Lung (tissue), 12 donors: ENCODE measurements around the gene SCYL3. TPM values are rescaled to one million over a fixed set of nuclear protein-coding genes. Genes with fewer than 3 reads are reported as not detected.

Experiments used
- ATAC-seq: fragments of 200-7000 bp; cut with Tn5 transposase; one replicate; pipeline ENCODE4 v1.9.1; 2020; ENCODE audit warnings: moderate number of reproducible peaks; ENCODE audit not compliant: insufficient read depth, low FRiP score
- DNase-seq, 3 donors: peaks; one replicate each; pipeline ENCODE4 v3.0.0-alpha.2; 2013 to 2017
- H3K27ac ChIP-seq, 2 donors: one replicate each; pipeline ENCODE4 v1.5.1; 2013; ENCODE audit warnings: mild to moderate bottlenecking in 2 of 2, moderate library complexity in 2 of 2, control low read depth in 1 of 2, inconsistent platforms in 1 of 2, low read depth in 1 of 2, low read length in 1 of 2
- H3K27me3 ChIP-seq, 3 donors: one replicate each; pipeline ENCODE4 v1.5.1; 2013; ENCODE audit warnings: low read length in 2 of 3; ENCODE audit not compliant: control insufficient read depth in 3 of 3, insufficient read depth in 3 of 3
- H3K36me3 ChIP-seq, 4 donors: one replicate each; pipeline ENCODE4 v1.5.1; 2013; ENCODE audit warnings: low read length in 4 of 4, mild to moderate bottlenecking in 1 of 4, moderate library complexity in 1 of 4; ENCODE audit not compliant: control insufficient read depth in 4 of 4, insufficient read depth in 4 of 4
- H3K4me1 ChIP-seq, 5 donors: one replicate each; pipeline ENCODE4 v1.5.1; 2013; ENCODE audit warnings: low read length in 5 of 5, mild to moderate bottlenecking in 2 of 5, moderate library complexity in 1 of 5; ENCODE audit not compliant: control insufficient read depth in 5 of 5, insufficient read depth in 5 of 5
- H3K4me3 ChIP-seq: one replicate; pipeline ENCODE4 v1.5.1; 2013; ENCODE audit warnings: mild to moderate bottlenecking, control low read depth, moderate library complexity
- H3K9ac ChIP-seq, 2 donors: one replicate each; pipeline ENCODE4 v1.5.1; 2013; ENCODE audit warnings: low read length in 2 of 2, control low read depth in 1 of 2; ENCODE audit not compliant: insufficient read depth in 1 of 2
- H3K9me3 ChIP-seq, 4 donors: one replicate each; pipeline ENCODE4 v1.5.1; 2013; ENCODE audit warnings: low read length in 3 of 4, mild to moderate bottlenecking in 1 of 4, moderate library complexity in 1 of 4; ENCODE audit not compliant: control insufficient read depth in 4 of 4, insufficient read depth in 3 of 4
- CTCF ChIP-seq: IDR thresholded peaks from 2 replicates; pipeline ENCODE4 v1.5.1; 2012; ENCODE audit warnings: mild to moderate bottlenecking; ENCODE audit errors: control extremely low read depth, extremely low read depth
- WGBS, 2 donors: extraction: QIAGEN DNeasy Blood & Tissue Kit; methylation state at CpG; one replicate each; pipeline ENCODE4 v1.1.7; 2013; 5-methylcytosine and 5-hydroxymethylcytosine counted together
- polyA plus RNA-seq, 2 donors: library from polyadenylated mRNA; stranded (reverse); fragments of 200-250 nt; gene quantifications; one replicate each; pipeline ENCODE4 v1.2.1, GENCODE V29; 2013
- total RNA-seq, 2 donors: library from RNA; depleted of rRNA in 1 of 2; stranded (reverse); fragments of >200 nt in 1 of 2; gene quantifications; one replicate each; pipeline ENCODE4 v1.2.1, GENCODE V29; 2014 to 2021
- donor health status: control.
- donor health status: control.
- donor health status: Bipolar disorder and iron deficiency.
- donor health status: healthy.
- donor health status: DM: yes; HTN: yes; CAD: no.

SCYL3 gene
- total and polyA plus RNA-seq, 4 donors: 3.8 to 16.0 (median 7.6) TPM

DNA sequence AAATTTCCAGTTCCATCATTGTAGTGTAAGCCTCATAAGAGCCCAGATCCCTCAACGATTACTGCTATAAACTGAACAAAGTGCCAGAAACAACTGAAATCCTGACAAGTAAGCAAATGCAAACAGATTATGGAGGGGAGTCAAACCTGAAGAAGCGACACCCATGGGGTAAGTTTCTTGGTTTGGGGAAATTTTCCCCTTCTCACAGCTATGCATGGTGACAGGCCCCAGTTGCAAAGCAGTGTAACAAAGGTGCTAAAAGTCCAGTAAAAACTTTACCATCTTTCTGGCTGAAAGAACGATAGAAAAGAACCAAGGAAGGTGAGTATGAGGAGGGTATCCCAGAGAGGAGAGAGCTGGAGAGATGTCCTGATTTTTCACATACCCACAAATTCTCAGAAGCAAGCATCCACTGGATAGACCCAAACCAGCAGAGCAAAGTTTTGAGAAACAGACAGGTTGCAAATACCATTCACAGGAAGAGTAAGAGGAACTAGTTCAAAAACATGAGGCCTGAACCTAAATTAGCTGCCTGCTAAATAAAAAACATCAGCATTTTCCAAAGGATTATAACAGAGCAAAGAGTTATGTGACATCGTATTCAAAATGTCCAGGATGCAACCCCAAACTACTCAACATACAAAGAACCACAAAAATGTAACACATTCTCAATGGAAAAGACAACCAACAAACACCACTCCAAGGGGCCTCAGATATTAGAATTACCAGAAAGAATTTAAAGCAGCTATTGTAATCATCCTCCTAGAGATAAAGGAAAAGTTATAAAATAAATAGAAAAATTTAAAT is 14.5 kb downstream of the SCYL3 start:
- no peak overlapping the region for H3K27ac ChIP-seq

DNA sequence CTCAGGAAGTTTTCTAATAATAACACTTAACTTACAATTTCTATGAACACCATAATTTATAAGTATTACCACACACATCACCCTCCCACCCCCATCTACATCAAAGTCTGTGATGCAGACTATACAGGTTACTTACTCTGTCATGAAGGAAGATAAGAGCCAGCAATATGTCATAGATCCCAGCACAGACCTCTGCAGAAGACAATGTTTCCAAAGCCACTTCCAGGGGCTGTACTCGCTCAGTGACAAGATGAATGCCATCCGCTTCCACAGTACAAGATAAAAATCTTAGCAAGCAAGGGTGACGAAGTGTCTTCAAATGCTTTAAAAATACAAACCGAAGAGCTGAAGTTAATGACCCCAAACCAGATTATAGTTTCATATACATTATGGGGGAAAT is 15.2 kb downstream of the SCYL3 start:
- Histone ChIP-seq H3K4me3 (no peak overlapping the region), H3K27ac (no peak overlapping the region), H3K27me3 (no peaks in the 10 kb centered on the region), H3K4me1 (peaks cover 0 to 3% (median 0%) of the 10 kb centered on the region in 5 donors), H3K36me3 (peaks cover 12 to 30% (median 19%) of the 10 kb centered on the region in 4 donors), H3K9me3 (no peaks in the 10 kb centered on the region), H3K9ac (no peak overlapping the region)
- no peak for TF ChIP-seq CTCF
- ATAC-seq (no peak), DNase-seq (no peak)
- WGBS, 2 donors: 77 to 84% methylated on average over 4 of the region's 4 CpGs

More for the DNA sequence above, 14.5 kb downstream of the SCYL3 start:
- no peak for TF ChIP-seq CTCF
- no peak overlapping the region for H3K9ac ChIP-seq
- peaks cover 0 to 3% (median 0%) of the 10 kb centered on the region in 5 donors for H3K4me1 ChIP-seq
- no peak overlapping the region for H3K4me3 ChIP-seq
- no peaks in the 10 kb centered on the region for H3K27me3 ChIP-seq
- WGBS, 2 donors: 76 to 86% methylated on average over 4 of the region's 4 CpGs
- H3K9me3 ChIP-seq: no peaks in the 10 kb centered on the region
- ATAC-seq (no peak), DNase-seq (no peak)
- peaks cover 12 to 22% (median 16%) of the 10 kb centered on the region in 4 donors for H3K36me3 ChIP-seq

- no peak for TF ChIP-seq CTCF
- Histone ChIP-seq H3K4me3 (no peak overlapping the region), H3K4me1 (peaks cover 0 to 3% (median 0%) of the 10 kb centered on the region in 5 donors), H3K36me3 (peaks cover 14 to 32% (median 22%) of the 10 kb centered on the region in 4 donors), H3K27ac (no peak overlapping the region), H3K9me3 (no peaks in the 10 kb centered on the region), H3K27me3 (no peaks in the 10 kb centered on the region), H3K9ac (no peak overlapping the region)
- 94 to 97% methylated on average over 2 of the region's 2 CpGs for WGBS, 2 donors
- ATAC-seq (no peak), DNase-seq (no peak)
Measured at GRCh38 chr1:169877800-169878491, 15.8 kb downstream of the SCYL3 start.
